CD4-positive, alpha-beta T cell treated with Interleukin-15 for 1 hour (primary cell): ENCODE data around the gene PLN.

ENCODE experiments used
- DNase-seq: peaks from one replicate; pipeline ENCODE4 v3.0.0-alpha.2; 2020

The PLN gene

GRCh38 chr6:118581489-118581959, 33.4 kb downstream of the PLN start:
- no peak for DNase-seq

GRCh38 chr6:118584911-118585310, 36.8 kb downstream of the PLN start:
- DNase-seq: no peak

GRCh38 chr6:118586746-118587485, 38.8 kb downstream of the PLN start:
- DNase-seq: no peak

GRCh38 chr6:118588626-118589025, 40.5 kb downstream of the PLN start:
- no peak for DNase-seq

- DNase-seq: no peak
Observed at GRCh38 chr6:118589186-118589585, 41.1 kb downstream of the PLN start.

GRCh38 chr6:118589649-118590365, 41.7 kb downstream of the PLN start:
- no peak for DNase-seq

GRCh38 chr6:118591897-118592296, 43.8 kb downstream of the PLN start:
- no peak for DNase-seq

- no peak for DNase-seq
Observed at GRCh38 chr6:118594877-118595276, 46.8 kb downstream of the PLN start.

- DNase-seq: no peak
Observed at GRCh38 chr6:118596774-118597320, 48.8 kb downstream of the PLN start.

- DNase-seq: no peak
Observed at GRCh38 chr6:118597636-118598035, 49.5 kb downstream of the PLN start.

- DNase-seq: no peak
Observed at GRCh38 chr6:118598324-118598723, 50.2 kb downstream of the PLN start.

GRCh38 chr6:118602300-118602699, 54.2 kb downstream of the PLN start:
- no peak for DNase-seq

GRCh38 chr6:118603372-118603771, 55.3 kb downstream of the PLN start:
- DNase-seq: no peak

GRCh38 chr6:118606268-118606667, 58.2 kb downstream of the PLN start:
- DNase-seq: no peak

- no peak for DNase-seq
Observed at GRCh38 chr6:118606858-118607257, 58.8 kb downstream of the PLN start.
